NT2/D1 (cell line): ENCODE measurements around the gene ZNF611.

Source experiments
- SUZ12 ChIP-seq: IDR thresholded peaks from 2 replicates; pipeline ENCODE4 v1.6.1; 2011; ENCODE audit not compliant: insufficient read length, insufficient read depth; ENCODE audit errors: extremely low read depth
- ZNF274 ChIP-seq: IDR thresholded peaks from 2 replicates; pipeline ENCODE4 v1.6.1; 2011; ENCODE audit warnings: mild to moderate bottlenecking, low read depth, low read length

GRCh38 chr19:52664461-52664860, 70.4 kb downstream of the ZNF611 start:
- TF ChIP-seq SUZ12, result no peak
- TF ChIP-seq ZNF274, result no peak
